H1 (cell line): ENCODE results near the gene CMTM5. TPM values are rescaled to one million over a fixed set of nuclear protein-coding genes. Genes with fewer than 3 reads are reported as not detected.
"Not testable (repeated sequence)": the region's sequence is repeated elsewhere in the genome, so short reads cannot be mapped to it uniquely, and the experiment has no call there.

Experiments used
- CTCF ChIA-PET: fragments of 300-600 bp; sonication (Branson Sonifier 250); formaldehyde crosslinking; loops from one replicate; lab custom pipeline; 2021; ENCODE audit not compliant: partially characterized antibody; lab: Charles Lee
- POLR2A ChIA-PET: fragments of 300-600 bp; sonication (Branson Sonifier 250); formaldehyde crosslinking; loops from one replicate; lab custom pipeline; 2021; ENCODE audit warnings: inconsistent platforms; ENCODE audit not compliant: partially characterized antibody; lab: Charles Lee
- DNase-seq, 2 experiments: peaks; one replicate each; pipeline versions ENCODE4 v3.0.0 to v3.0.0-alpha.2; 2010 to 2022; ENCODE audit warnings: low spot score in 2 of 2, low read depth in 1 of 2, mixed read lengths in 1 of 2
- FAIRE-seq: peaks from 2 replicates; lab custom pipeline; 2011; peaks lifted over from hg19 to GRCh38; lab: Jason Lieb, UNC
- H2AFZ ChIP-seq: 2 replicates; pipeline ENCODE4 v1.8.1; 2012; ENCODE audit warnings: low read length, inconsistent platforms
- H2AK5ac ChIP-seq: 2 replicates; pipeline ENCODE4 v1.6.1; 2013; ENCODE audit warnings: low read depth, low read length
- H2BK120ac ChIP-seq: replicated peaks from 2 replicates; pipeline ENCODE3; 2013; ENCODE audit warnings: low read depth, low read length, inconsistent platforms
- H2BK12ac ChIP-seq: 2 replicates; pipeline ENCODE4 v1.6.1; 2013; ENCODE audit warnings: low read depth, low read length
- H2BK15ac ChIP-seq: 2 replicates; pipeline ENCODE4 v1.6.1; 2013; ENCODE audit warnings: low read length
- H2BK20ac ChIP-seq: 2 replicates; pipeline ENCODE4 v1.6.1; 2013; ENCODE audit warnings: low read length
- H2BK5ac ChIP-seq: 2 replicates; pipeline ENCODE4 v1.6.1; 2013; ENCODE audit warnings: low read depth, low read length
- H3K14ac ChIP-seq: 2 replicates; pipeline ENCODE4 v1.6.1; 2013; ENCODE audit warnings: inconsistent platforms; ENCODE audit not compliant: insufficient read length
- H3K18ac ChIP-seq: 2 replicates; pipeline ENCODE4 v1.6.1; 2013; ENCODE audit warnings: low read length; ENCODE audit errors: extremely low read depth
- H3K23ac ChIP-seq: 2 replicates; pipeline ENCODE4 v1.6.1; 2013; ENCODE audit warnings: inconsistent platforms; ENCODE audit not compliant: insufficient read length
- H3K23me2 ChIP-seq: 2 replicates; pipeline ENCODE4 v1.6.1; 2013; ENCODE audit warnings: low read depth, low read length
- H3K27ac ChIP-seq: 2 replicates; pipeline ENCODE4 v1.6.1; 2011; ENCODE audit warnings: low read depth, low read length, inconsistent platforms
- H3K27me3 ChIP-seq, 4 experiments: replicated peaks in 1 of 4; 1 replicate in 1 of 4; 2 replicates in 3 of 4; pipeline versions ENCODE4 v1.6.1 to v1.8.1; 2011 to 2013; ENCODE audit warnings: low read length in 3 of 4, mild to moderate bottlenecking in 3 of 4, inconsistent platforms in 2 of 4, mixed read lengths in 2 of 4, moderate library complexity in 1 of 4; ENCODE audit not compliant: control insufficient read depth in 3 of 4, insufficient read depth in 3 of 4; ENCODE audit errors: extremely low read depth in 1 of 4
- H3K36me3 ChIP-seq, 4 experiments: 2 replicates each; pipeline versions ENCODE4 v1.6.1 to v1.8.1; 2011 to 2013; ENCODE audit warnings: mild to moderate bottlenecking in 4 of 4, low read length in 3 of 4, moderate library complexity in 2 of 4, control low read depth in 1 of 4, inconsistent platforms in 1 of 4; ENCODE audit not compliant: insufficient read depth in 4 of 4, control insufficient read depth in 2 of 4
- H3K4ac ChIP-seq: replicated peaks from 2 replicates; pipeline ENCODE3; 2013; ENCODE audit warnings: low read length, low read depth, mixed read lengths, inconsistent platforms; ENCODE audit not compliant: insufficient read length
- H3K4me1 ChIP-seq, 4 experiments: replicated peaks in 1 of 4; 1 replicate in 1 of 4; 2 replicates in 3 of 4; pipeline versions ENCODE4 v1.6.1 to v1.8.1; 2011 to 2013; ENCODE audit warnings: low read length in 3 of 4, inconsistent platforms in 2 of 4, mixed read lengths in 1 of 4; ENCODE audit not compliant: insufficient read depth in 4 of 4, control insufficient read depth in 3 of 4
- H3K4me2 ChIP-seq, 2 experiments: 2 replicates each; pipeline versions ENCODE4 v1.6.1 to v1.8.1; 2011 to 2013; ENCODE audit warnings: low read depth in 2 of 2, low read length in 2 of 2, control low read depth in 1 of 2, inconsistent platforms in 1 of 2, mild to moderate bottlenecking in 1 of 2; ENCODE audit not compliant: insufficient read depth in 1 of 2
- H3K4me3 ChIP-seq, 4 experiments: fragments of 200-600, 300-600 bp in 1 of 4; sonication (generic), shearing (Covaris generic), sonication (Bioruptor Twin) in 1 of 4; 2 replicates each; pipeline versions ENCODE4 v1.5.1 to v1.8.1; 2011 to 2016; ENCODE audit warnings: low read length in 4 of 4, low read depth in 3 of 4, control low read depth in 2 of 4, inconsistent platforms in 2 of 4, mild to moderate bottlenecking in 2 of 4, mixed read lengths in 1 of 4, moderate library complexity in 1 of 4; ENCODE audit not compliant: insufficient read depth in 2 of 4; ENCODE audit errors: extremely low read depth in 1 of 4
- H3K56ac ChIP-seq: replicated peaks from 2 replicates; pipeline ENCODE3; 2013; ENCODE audit warnings: low read depth, mild to moderate bottlenecking, mixed read lengths, low read length, inconsistent platforms; ENCODE audit not compliant: insufficient read length
- H3K79me1 ChIP-seq: 2 replicates; pipeline ENCODE4 v1.6.1; 2013; ENCODE audit warnings: low read depth, low read length, control low read depth
- H3K79me2 ChIP-seq, 2 experiments: 2 replicates each; pipeline versions ENCODE4 v1.6.1 to v1.8.1; 2012 to 2013; ENCODE audit warnings: low read length in 2 of 2, mild to moderate bottlenecking in 2 of 2, inconsistent platforms in 1 of 2; ENCODE audit not compliant: insufficient read depth in 2 of 2, control insufficient read depth in 1 of 2
- H3K9ac ChIP-seq, 4 experiments: replicated peaks in 1 of 4; 1 replicate in 1 of 4; 2 replicates in 3 of 4; pipeline versions ENCODE4 v1.6.1 to v1.8.1; 2011 to 2013; ENCODE audit warnings: low read depth in 3 of 4, low read length in 3 of 4, control low read depth in 2 of 4, mild to moderate bottlenecking in 2 of 4, moderate library complexity in 2 of 4, inconsistent platforms in 1 of 4; ENCODE audit errors: extremely low read depth in 1 of 4
- H3K9me3 ChIP-seq, 2 experiments: 2 replicates each; pipeline versions ENCODE4 v1.6.1 to v1.8.1; 2012 to 2013; ENCODE audit warnings: mild to moderate bottlenecking in 2 of 2, moderate library complexity in 2 of 2, control low read depth in 1 of 2, inconsistent platforms in 1 of 2, low read depth in 1 of 2, low read length in 1 of 2, mixed read lengths in 1 of 2; ENCODE audit not compliant: insufficient read depth in 2 of 2
- H4K20me1 ChIP-seq, 2 experiments: replicated peaks in 1 of 2; 2 replicates each; pipeline versions ENCODE3 to v1.8.1; 2011 to 2013; ENCODE audit warnings: inconsistent platforms in 2 of 2, low read length in 2 of 2, mild to moderate bottlenecking in 1 of 2; ENCODE audit not compliant: insufficient read depth in 2 of 2, control insufficient read depth in 1 of 2
- H4K5ac ChIP-seq: 2 replicates; pipeline ENCODE4 v1.6.1; 2013; ENCODE audit warnings: low read length, low read depth, mixed read lengths, inconsistent platforms; ENCODE audit not compliant: insufficient read length
- H4K8ac ChIP-seq: 2 replicates; pipeline ENCODE4 v1.8.0; 2013; ENCODE audit warnings: mild to moderate bottlenecking, moderate library complexity, low read length, inconsistent platforms; ENCODE audit not compliant: insufficient read depth; ENCODE audit errors: extremely low read depth
- H4K91ac ChIP-seq: replicated peaks from 2 replicates; pipeline ENCODE3; 2013; ENCODE audit warnings: low read length, mixed read lengths, inconsistent platforms; ENCODE audit not compliant: insufficient read length
- EP300 ChIP-seq, 2 experiments: IDR thresholded peaks; 1 replicate in 1 of 2; 2 replicates in 1 of 2; pipeline ENCODE4 v1.6.1; 2011 to 2012; ENCODE audit warnings: low read depth in 2 of 2, low read length in 2 of 2, mild to moderate bottlenecking in 2 of 2, borderline replicate concordance in 1 of 2, inconsistent platforms in 1 of 2, moderate library complexity in 1 of 2
- FOSL1 ChIP-seq: IDR thresholded peaks from 2 replicates; pipeline ENCODE4 v1.6.1; 2011; ENCODE audit warnings: mild to moderate bottlenecking, low read depth, low read length, moderate library complexity; ENCODE audit not compliant: insufficient read depth
- GABPA ChIP-seq: IDR thresholded peaks from 2 replicates; pipeline ENCODE4 v1.6.1; 2011; ENCODE audit warnings: mild to moderate bottlenecking, low read length, moderate library complexity, borderline replicate concordance; ENCODE audit not compliant: insufficient read depth
- SIRT6 ChIP-seq: IDR thresholded peaks from one replicate; pipeline ENCODE4 v1.7.1; 2012; ENCODE audit warnings: low read length, inconsistent platforms
- WGBS, 2 experiments: shearing (Covaris generic) in 1 of 2; methylation state at CpG; one replicate each; pipeline versions ENCODE4 v1.1.6 to v1.1.7; 2013 to 2015; ENCODE audit warnings: low lambda C conversion rate in 2 of 2, mixed read lengths in 2 of 2, inconsistent platforms in 1 of 2, low coverage in 1 of 2, missing lambda C conversion rate in 1 of 2; ENCODE audit not compliant: insufficient replicate concordance in 2 of 2, insufficient coverage in 1 of 2, insufficient read length in 1 of 2; ENCODE audit errors: extremely low coverage in 1 of 2, missing lambda C conversion rate in 1 of 2; 5-methylcytosine and 5-hydroxymethylcytosine counted together
- polyA plus RNA-seq, 7 experiments: library from polyadenylated mRNA; depleted of rRNA in 3 of 7; stranded (reverse) in 5 of 7; unstranded in 2 of 7; fragments of >200 nt in 5 of 7; fragments of 200-250 nt in 2 of 7; gene quantifications; 1 replicate in 5 of 7; 2 replicates in 1 of 7; 4 replicates in 1 of 7; pipeline versions ENCODE4 v1.2.1 to v1.2.3, GENCODE V29; 2011 to 2013; ENCODE audit warnings: missing spikeins in 2 of 7, mixed read lengths in 2 of 7
- total RNA-seq: library from RNA; stranded (reverse); fragmentation: NEBNext Ultra II Directional; extraction: Animal tissue kit (Norgen Biotek cat#: 25700); gene quantifications from 2 replicates; pipeline ENCODE4 v1.2.1, GENCODE V29; 2021

CMTM5 gene
- total and polyA plus RNA-seq, 2 of the 8 experiments (the other 6 are each of a cell fraction or from before 2014, with no cell fraction given) = 2.1 TPM; not detected in 1

GRCh38 chr14:23425169-23425568 is 48.3 kb downstream of the CMTM5 start (continued):
- TF ChIP-seq SIRT6 = no peak
- no peak for TF ChIP-seq EP300 (IDR thresholded peaks at IDR 0.05; ENCODE audit: borderline replicate concordance in 1 of 2, low read depth in 2 of 2, low read length in 2 of 2)
- no peak for TF ChIP-seq GABPA
- TF ChIP-seq FOSL1 = no peak

- not testable (repeated sequence) for H3K27me3 ChIP-seq, H3K14ac ChIP-seq, H3K56ac ChIP-seq, H4K91ac ChIP-seq, H4K20me1 ChIP-seq, H3K36me3 ChIP-seq, H3K4ac ChIP-seq, H3K9ac ChIP-seq, H3K4me3 ChIP-seq, H3K4me1 ChIP-seq, H3K79me1 ChIP-seq, H3K23me2 ChIP-seq, DNase-seq, H2AK5ac ChIP-seq, H3K27ac ChIP-seq, FAIRE-seq, H2BK5ac ChIP-seq, H2BK20ac ChIP-seq, H2BK120ac ChIP-seq, H2BK15ac ChIP-seq, H3K23ac ChIP-seq, H3K79me2 ChIP-seq, H3K9me3 ChIP-seq, H3K18ac ChIP-seq, H3K4me2 ChIP-seq, H2AFZ ChIP-seq, H2BK12ac ChIP-seq, H4K5ac ChIP-seq, H4K8ac ChIP-seq
- ChIA-PET POLR2A (interaction anchor here (1.0 kb wide), 1 partner anchor 368 kb away, joined by 3 read pairs; no protein-coding TSS in a partner anchor), CTCF (interaction anchor here (0.9 to 2.7 kb wide), 5 partner anchors 10 to 46 kb away, joined by 3 to 12 read pairs (median 5); partner anchors contain the start of gene MYH7)
- WGBS, 2 experiments = 89% methylated on average over 6 of the region's 6 CpGs; no CpG with 5 or more reads in 1 of the 2 experiments
Measured at GRCh38 chr14:23425798-23426197, 49.0 kb downstream of the CMTM5 start.
